Measurements from ENCODE around the gene GNB1L.

GNB1L gene

GRCh38 chr22:19893363-19893762 is 38.7 kb upstream of the GNB1L start:
- H3K4me3 Mint-ChIP-seq, result no peak overlapping the region
- no peak overlapping the region for H3K27ac Mint-ChIP-seq
- no peak for ATAC-seq (replicated peaks)
- peaks cover 20% of the 10 kb centered on the region in 2 donors for H3K36me3 Mint-ChIP-seq
- no peaks in the 10 kb centered on the region for H3K9me3 Mint-ChIP-seq
- peaks cover 21 to 26% of the 10 kb centered on the region in 2 donors for H3K4me1 Mint-ChIP-seq
- DNase-seq, result no peak
- no peaks in the 10 kb centered on the region for H3K27me3 Mint-ChIP-seq

DNA sequence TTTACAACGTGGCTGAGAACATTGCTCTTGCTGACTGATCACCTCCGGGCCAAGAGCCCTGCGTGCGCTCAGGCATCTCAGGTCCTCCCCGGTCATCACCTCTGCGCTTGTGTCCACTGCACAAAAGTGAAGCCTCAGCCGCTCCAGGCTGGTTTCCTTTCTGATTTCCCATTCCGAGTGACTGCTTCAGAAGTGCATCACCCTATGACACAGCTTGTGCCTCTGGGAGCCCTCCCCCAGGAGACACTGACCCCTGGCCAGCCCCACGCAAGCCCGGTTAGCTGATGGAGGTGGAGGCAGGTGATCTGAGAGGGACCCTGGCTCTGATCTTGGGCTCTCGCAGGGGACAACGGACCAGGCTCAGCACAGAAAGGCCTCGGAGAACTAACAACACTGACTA is 38.3 kb upstream of the GNB1L start:
- no peak for ATAC-seq (replicated peaks)
- Mint-ChIP-seq H3K4me3 (no peak overlapping the region), H3K36me3 (peaks cover 20 to 23% of the 10 kb centered on the region in 2 donors), H3K9me3 (no peaks in the 10 kb centered on the region), H3K27me3 (no peaks in the 10 kb centered on the region), H3K27ac (no peak overlapping the region), H3K4me1 (peaks cover 21 to 26% of the 10 kb centered on the region in 2 donors)
- no peak for DNase-seq

DNA sequence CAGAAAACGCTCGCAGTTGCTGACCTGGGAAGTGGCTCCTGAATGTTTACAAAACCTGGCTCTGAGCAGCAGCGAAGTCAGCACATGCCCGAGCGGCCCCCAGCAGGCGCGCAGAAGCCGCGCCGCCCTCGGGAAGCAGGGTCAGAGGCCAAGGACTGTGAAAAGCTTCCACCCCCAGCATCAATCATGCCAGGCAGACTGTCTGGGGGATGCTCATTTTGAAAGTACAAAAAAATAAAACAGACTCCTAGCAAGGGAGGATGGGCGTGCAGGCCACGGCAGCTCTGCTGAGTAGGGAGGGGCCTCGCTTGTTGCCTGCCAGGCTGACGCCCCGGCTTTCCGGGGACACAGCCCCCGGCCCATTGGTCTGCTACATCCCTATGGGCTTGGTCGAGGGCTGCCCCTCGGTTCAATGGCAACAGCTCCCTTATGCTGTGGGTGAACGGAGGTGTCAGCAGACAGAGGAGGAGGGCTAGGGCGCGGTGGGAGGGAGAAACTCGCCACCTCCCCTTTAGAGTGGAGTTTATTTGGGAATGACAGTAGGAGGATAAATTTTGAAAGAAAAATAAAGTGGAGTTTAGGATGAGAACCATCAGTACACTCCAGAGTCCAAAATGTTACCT is 37.7 kb upstream of the GNB1L start:
- ATAC-seq (replicated peaks) (peak; percentile 54 to 72), DNase-seq (peak; percentile 17)
- Mint-ChIP-seq H3K27ac (peak overlapping the region; percentile 72), H3K36me3 (peaks cover 18% of the 10 kb centered on the region in 2 donors), H3K9me3 (no peaks in the 10 kb centered on the region), H3K4me3 (peak overlapping the region; percentile 69 to 80), H3K27me3 (no peaks in the 10 kb centered on the region), H3K4me1 (peaks cover 22 to 29% of the 10 kb centered on the region in 2 donors)

DNA sequence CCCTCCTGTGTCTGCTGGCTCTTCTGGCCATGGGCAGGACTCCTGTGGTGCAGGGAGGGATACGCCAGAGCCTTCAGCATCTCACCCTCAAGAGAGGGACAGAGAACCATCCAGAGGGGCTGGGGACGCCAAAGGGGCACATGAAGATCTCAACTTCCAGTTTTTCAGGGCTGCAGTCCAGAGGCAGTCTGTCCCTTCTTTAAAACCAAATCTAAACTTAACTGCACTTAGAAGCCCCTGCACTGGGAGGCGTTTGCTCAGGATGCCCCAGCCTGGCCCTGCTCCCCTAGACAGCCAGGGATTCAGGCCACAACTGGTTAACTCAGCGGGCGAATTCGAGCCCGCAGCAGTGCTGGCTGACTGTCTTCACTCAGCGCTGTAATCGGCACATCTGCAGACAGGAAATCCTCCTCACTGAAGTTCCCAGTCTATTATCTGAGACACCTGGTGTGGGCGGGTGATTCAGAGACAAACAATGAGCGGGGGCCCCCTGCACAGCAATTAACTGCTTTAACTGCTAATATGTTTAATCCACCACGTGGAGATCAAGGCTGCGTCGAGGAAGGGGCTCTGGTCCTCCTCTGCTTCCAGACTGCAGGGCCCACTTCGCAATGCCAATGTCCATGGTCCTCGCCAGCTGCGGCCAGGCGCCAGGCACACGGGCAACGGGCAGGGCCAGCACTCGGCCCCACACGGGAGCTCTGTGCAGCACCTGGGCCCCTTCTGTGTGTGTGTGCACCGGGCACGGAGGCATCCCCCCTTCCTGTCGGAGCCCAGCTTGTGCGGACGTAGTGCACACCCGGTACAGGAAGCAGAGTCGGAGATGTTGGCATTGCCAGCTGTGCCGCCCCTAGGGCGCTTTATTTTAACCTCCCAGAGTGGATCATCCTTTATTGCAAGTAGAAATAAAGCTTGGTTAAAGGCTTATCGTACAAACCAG is 36.9 kb upstream of the GNB1L start:
- Mint-ChIP-seq H3K4me3 (peak overlapping the region; percentile 69 to 80), H3K27ac (peak overlapping the region; percentile 72), H3K27me3 (no peaks in the 10 kb centered on the region), H3K9me3 (no peaks in the 10 kb centered on the region), H3K4me1 (peaks cover 29 to 37% of the 10 kb centered on the region in 2 donors), H3K36me3 (peaks cover 17% of the 10 kb centered on the region in 2 donors)
- ATAC-seq (replicated peaks) (peak; percentile 82 to 85), DNase-seq (peak; percentile 41)

DNA sequence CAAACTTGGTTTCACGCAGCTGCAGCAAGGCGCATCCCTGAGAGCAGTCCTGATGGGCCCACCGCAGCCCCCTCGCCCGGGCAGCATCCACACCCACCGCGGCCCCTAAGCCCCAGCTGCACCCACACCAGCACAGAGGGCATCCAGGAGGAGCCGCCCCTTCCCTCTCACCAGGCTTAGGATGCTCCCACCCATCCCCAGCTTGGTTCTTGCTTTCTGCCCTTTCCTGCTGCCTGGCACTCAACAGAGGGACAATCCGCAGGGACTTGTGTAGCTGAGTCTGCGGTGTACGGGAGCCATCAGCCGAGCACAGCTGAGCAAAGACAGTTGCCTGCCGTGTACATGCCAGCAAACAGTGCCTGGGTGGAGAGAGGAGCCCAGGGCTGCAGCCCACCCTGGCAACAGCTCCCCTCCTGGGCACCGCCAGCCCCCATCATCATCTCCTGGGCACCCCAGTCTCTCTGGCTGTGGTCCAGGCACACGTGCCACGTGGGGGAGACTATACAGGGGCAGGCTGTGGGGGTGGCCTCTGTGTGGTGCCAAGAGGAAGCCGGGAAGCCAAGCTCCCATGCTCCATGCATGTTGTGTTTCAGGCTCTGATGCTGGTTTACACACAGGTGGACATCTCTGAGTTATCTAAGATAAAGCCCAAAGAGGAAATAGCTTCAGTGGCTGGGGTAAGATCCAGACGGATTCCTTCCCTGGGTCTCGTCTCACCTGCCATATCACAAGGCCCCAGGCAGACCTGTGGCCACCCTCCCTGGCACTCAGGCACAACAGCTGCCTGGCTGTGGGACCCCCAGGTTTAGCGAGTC is 36.0 kb upstream of the GNB1L start:
- H3K9me3 Mint-ChIP-seq, result no peaks in the 10 kb centered on the region
- H3K36me3 Mint-ChIP-seq, result peaks cover 18 to 20% of the 10 kb centered on the region in 2 donors
- ATAC-seq (replicated peaks) (no peak), DNase-seq (no peak)
- peaks cover 36 to 46% of the 10 kb centered on the region in 2 donors for H3K4me1 Mint-ChIP-seq
- no peaks in the 10 kb centered on the region for H3K27me3 Mint-ChIP-seq
- H3K27ac Mint-ChIP-seq, result no peak overlapping the region
- H3K4me3 Mint-ChIP-seq, result no peak overlapping the region

DNA sequence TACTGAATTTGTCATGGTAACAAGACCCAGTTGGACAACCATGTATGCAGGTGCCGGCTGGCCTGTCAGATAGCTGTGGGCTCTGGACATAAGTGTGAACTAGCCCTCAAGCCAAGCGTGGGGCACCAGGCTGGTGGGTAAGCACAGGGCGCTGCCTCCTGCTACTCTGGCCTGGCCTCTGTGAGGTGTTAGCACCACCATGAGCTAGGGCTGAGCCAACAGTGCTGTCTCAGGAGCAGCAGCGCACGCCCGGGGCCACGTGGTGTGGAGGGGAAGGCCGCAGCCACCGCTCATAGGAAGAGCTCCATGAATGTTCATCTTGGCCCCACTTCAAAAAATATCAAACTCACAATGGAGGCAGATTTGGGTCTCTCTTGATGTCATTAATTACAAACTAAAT is 35.3 kb upstream of the GNB1L start:
- Mint-ChIP-seq H3K27ac (no peak overlapping the region), H3K4me1 (peaks cover 39 to 49% of the 10 kb centered on the region in 2 donors), H3K4me3 (no peak overlapping the region)

GRCh38 chr22:19888131-19888746 is 33.6 kb upstream of the GNB1L start:
- DNase-seq (no peak), ATAC-seq (replicated peaks) (no peak)
- Mint-ChIP-seq H3K9me3 (no peaks in the 10 kb centered on the region), H3K27ac (no peak overlapping the region), H3K27me3 (no peaks in the 10 kb centered on the region), H3K36me3 (peaks cover 4 to 7% of the 10 kb centered on the region in 2 donors), H3K4me3 (no peak overlapping the region), H3K4me1 (peaks cover 39 to 49% of the 10 kb centered on the region in 2 donors)

More for the DNA sequence above, 35.3 kb upstream of the GNB1L start:
- Mint-ChIP-seq H3K27me3 (no peaks in the 10 kb centered on the region), H3K36me3 (peaks cover 16 to 18% of the 10 kb centered on the region in 2 donors), H3K9me3 (no peaks in the 10 kb centered on the region)
- DNase-seq (no peak), ATAC-seq (replicated peaks) (no peak)

GRCh38 chr22:19887256-19887985 is 32.7 kb upstream of the GNB1L start:
- Mint-ChIP-seq H3K4me3 (no peak overlapping the region), H3K9me3 (no peaks in the 10 kb centered on the region), H3K36me3 (peaks cover 4 to 6% of the 10 kb centered on the region in 2 donors), H3K4me1 (peaks cover 35 to 42% of the 10 kb centered on the region in 2 donors), H3K27ac (no peak overlapping the region), H3K27me3 (no peaks in the 10 kb centered on the region)
- DNase-seq (no peak), ATAC-seq (replicated peaks) (no peak)

- Mint-ChIP-seq H3K27me3 (no peaks in the 10 kb centered on the region), H3K27ac (no peak overlapping the region), H3K36me3 (peaks cover 4 to 5% of the 10 kb centered on the region in 2 donors), H3K4me3 (no peak overlapping the region), H3K9me3 (no peaks in the 10 kb centered on the region), H3K4me1 (peaks cover 29 to 35% of the 10 kb centered on the region in 2 donors)
- ATAC-seq (replicated peaks), result peak; percentile 65 to 72
- no peak for DNase-seq
These were observed 32.1 kb upstream of the GNB1L start for GRCh38 chr22:19886605-19887255.

DNA sequence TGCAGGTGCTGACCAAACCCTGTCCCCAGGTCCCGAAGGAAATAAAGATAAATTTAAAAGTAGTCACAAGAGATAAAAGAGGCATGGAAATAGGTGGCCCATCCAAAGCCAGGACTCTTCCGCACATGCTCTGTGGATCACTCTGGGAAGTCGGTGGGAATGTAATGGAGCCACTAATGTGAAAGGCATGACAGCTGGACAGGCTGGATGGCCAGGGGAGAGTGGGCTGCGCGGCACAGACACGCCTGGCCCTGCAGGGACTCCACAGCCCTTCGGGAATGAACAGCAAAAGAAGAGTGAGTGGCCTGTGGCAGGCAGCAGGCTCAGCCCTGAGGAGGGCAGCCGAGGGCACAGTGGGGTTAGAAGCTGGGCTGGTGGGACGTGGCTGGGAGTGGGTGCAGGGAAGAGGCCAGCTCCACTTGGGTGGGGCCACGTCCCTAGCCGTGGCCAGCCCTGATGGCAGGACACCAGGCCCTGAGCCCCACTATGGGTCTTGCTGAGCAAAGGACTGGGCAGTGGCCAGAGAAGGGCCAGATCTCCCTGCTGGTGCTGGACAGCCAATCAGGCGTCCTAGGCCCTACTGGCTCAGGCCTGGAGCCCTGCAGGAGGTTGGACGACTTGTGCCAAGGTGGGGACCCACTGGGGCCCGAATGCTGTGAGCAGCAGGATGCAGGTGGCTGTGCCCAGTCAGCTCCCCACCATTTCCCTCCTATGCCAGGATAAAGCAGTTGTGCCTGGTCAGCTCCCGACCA is 31.3 kb upstream of the GNB1L start:
- Mint-ChIP-seq H3K27ac (no peak overlapping the region), H3K4me1 (peaks cover 22 to 28% of the 10 kb centered on the region in 2 donors), H3K27me3 (no peaks in the 10 kb centered on the region), H3K9me3 (no peaks in the 10 kb centered on the region), H3K36me3 (peaks cover 4 to 5% of the 10 kb centered on the region in 2 donors), H3K4me3 (no peak overlapping the region)
- ATAC-seq (replicated peaks), result no peak
- DNase-seq, result no peak

- Mint-ChIP-seq H3K36me3 (peaks cover 4 to 5% of the 10 kb centered on the region in 2 donors), H3K9me3 (no peaks in the 10 kb centered on the region), H3K4me3 (no peak overlapping the region), H3K4me1 (peaks cover 19 to 23% of the 10 kb centered on the region in 2 donors), H3K27ac (peak overlapping the region; percentile 47), H3K27me3 (no peaks in the 10 kb centered on the region)
- ATAC-seq (replicated peaks) (no peak), DNase-seq (no peak)
These were observed 30.5 kb upstream of the GNB1L start for GRCh38 chr22:19884954-19885751.
